Lower leg skin (tissue), 3 donors: Measurements from ENCODE around the gene SCN8A.

ENCODE experiments used
- POLR2A ChIP-seq, 2 donors: fragments of 450-650 bp; IDR thresholded peaks; one replicate each; pipeline ENCODE4 v1.6.1; 2016 to 2017; ENCODE audit warnings: antibody characterized with exemption in 2 of 2, mild to moderate bottlenecking in 1 of 2, moderate library complexity in 1 of 2
- TF ChIP-seq, protein P1 (sequence below), 3 donors: fragments of 450-650 bp; IDR thresholded peaks; one replicate each; pipeline ENCODE4 v1.5.1; 2016; ENCODE audit warnings: antibody characterized with exemption in 3 of 3, mild to moderate bottlenecking in 3 of 3, moderate library complexity in 2 of 3

DNA sequence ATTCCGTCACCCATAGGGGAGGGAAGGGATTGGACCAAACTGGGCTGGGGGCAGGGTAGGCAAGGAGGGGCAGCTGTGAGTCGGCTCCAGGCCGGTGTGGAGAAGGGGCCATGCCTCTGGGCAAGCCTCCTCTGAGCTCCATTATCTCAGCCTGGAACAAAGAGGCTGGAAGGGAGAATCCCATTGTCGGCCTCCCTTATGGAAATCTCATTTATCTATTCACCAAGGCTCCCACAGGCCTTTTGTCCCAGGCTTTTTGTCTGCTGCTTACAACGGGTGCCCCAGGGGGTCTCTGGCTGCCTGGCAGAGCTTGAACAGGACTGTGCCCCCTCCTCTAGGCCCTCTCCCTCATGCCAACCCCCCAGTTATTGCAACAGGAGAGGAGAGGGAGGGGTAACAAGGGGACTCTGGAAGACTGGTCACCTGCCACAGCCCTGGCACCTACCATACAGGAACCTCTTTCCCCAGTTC, 238.0 kb downstream of the SCN8A start:
- TF ChIP-seq, protein P1, sequence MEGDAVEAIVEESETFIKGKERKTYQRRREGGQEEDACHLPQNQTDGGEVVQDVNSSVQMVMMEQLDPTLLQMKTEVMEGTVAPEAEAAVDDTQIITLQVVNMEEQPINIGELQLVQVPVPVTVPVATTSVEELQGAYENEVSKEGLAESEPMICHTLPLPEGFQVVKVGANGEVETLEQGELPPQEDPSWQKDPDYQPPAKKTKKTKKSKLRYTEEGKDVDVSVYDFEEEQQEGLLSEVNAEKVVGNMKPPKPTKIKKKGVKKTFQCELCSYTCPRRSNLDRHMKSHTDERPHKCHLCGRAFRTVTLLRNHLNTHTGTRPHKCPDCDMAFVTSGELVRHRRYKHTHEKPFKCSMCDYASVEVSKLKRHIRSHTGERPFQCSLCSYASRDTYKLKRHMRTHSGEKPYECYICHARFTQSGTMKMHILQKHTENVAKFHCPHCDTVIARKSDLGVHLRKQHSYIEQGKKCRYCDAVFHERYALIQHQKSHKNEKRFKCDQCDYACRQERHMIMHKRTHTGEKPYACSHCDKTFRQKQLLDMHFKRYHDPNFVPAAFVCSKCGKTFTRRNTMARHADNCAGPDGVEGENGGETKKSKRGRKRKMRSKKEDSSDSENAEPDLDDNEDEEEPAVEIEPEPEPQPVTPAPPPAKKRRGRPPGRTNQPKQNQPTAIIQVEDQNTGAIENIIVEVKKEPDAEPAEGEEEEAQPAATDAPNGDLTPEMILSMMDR (IDR thresholded peaks at IDR 0.05) = no peak
- TF ChIP-seq POLR2A (IDR thresholded peaks at IDR 0.05) = no peak
